ENCODE data around the gene UBE2S.
"Not testable (repeated sequence)": the region's sequence is repeated elsewhere in the genome, so short reads cannot be mapped to it uniquely, and the experiment has no call there.

Gene UBE2S

GRCh38 chr19:55426042-55426441 lies 18.5 kb upstream of the UBE2S start:
- TF ChIP-seq CTCF (conservative IDR thresholded peaks at IDR 0.05; ENCODE audit: low read depth, low read length), result no peak
- no peak overlapping the region for H3K4me3 ChIP-seq (ENCODE audit: low read depth, low read length)
- DNase-seq (ENCODE audit: low read depth), result no peak

- no peak for DNase-seq (ENCODE audit: low read depth)
- no peak for TF ChIP-seq CTCF (conservative IDR thresholded peaks at IDR 0.05; ENCODE audit: low read depth, low read length)
- no peak overlapping the region for H3K4me3 ChIP-seq (ENCODE audit: low read depth, low read length)
Measured at GRCh38 chr19:55424518-55424917, 16.9 kb upstream of the UBE2S start.

- TF ChIP-seq CTCF (conservative IDR thresholded peaks at IDR 0.05; ENCODE audit: low read depth, low read length), result no peak
- no peak overlapping the region for H3K4me3 ChIP-seq (ENCODE audit: low read depth, low read length)
Measured at GRCh38 chr19:55423225-55424005, 15.8 kb upstream of the UBE2S start.

GRCh38 chr19:55421281-55421680 lies 13.7 kb upstream of the UBE2S start:
- not testable (repeated sequence) for H3K4me3 ChIP-seq (ENCODE audit: low read depth, low read length); DNase-seq (ENCODE audit: low read depth)

More at GRCh38 chr19:55423225-55424005, 15.8 kb upstream of the UBE2S start:
- no peak for DNase-seq (ENCODE audit: low read depth)

GRCh38 chr19:55419624-55420236 lies 12.1 kb upstream of the UBE2S start:
- H3K4me3 ChIP-seq (ENCODE audit: low read depth, low read length), result no peak overlapping the region
- DNase-seq (ENCODE audit: low read depth), result no peak
- TF ChIP-seq CTCF (conservative IDR thresholded peaks at IDR 0.05; ENCODE audit: low read depth, low read length), result no peak

- no peak for DNase-seq (ENCODE audit: low read depth)
- TF ChIP-seq CTCF (conservative IDR thresholded peaks at IDR 0.05; ENCODE audit: low read depth, low read length), result no peak
- H3K4me3 ChIP-seq (ENCODE audit: low read depth, low read length), result no peak overlapping the region
Measured at GRCh38 chr19:55419103-55419502, 11.5 kb upstream of the UBE2S start.

GRCh38 chr19:55418185-55418584 lies 10.6 kb upstream of the UBE2S start:
- no peak overlapping the region for H3K4me3 ChIP-seq (ENCODE audit: low read depth, low read length)
- DNase-seq (ENCODE audit: low read depth), result peak; percentile 92
- TF ChIP-seq CTCF (conservative IDR thresholded peaks at IDR 0.05; ENCODE audit: low read depth, low read length), result peak; percentile 91
